A549 treated with ZK216348 at 1 μM for 4 hours (cell line): Measurements from ENCODE around the gene ECM1. TPM values are rescaled to one million over a fixed set of nuclear protein-coding genes. Genes with fewer than 3 reads are reported as not detected.

Source experiments
- total RNA-seq: library from RNA; stranded (reverse); fragments of 200-300 nt; extraction: Qiagen RNA extraction; gene quantifications from 5 replicates; pipeline ENCODE4 v1.2.3, GENCODE V29; 2022; ENCODE audit warnings: low read depth

ECM1 gene
- 1.7 to 2.1 TPM (median 1.8 TPM) in 5 replicates for total RNA-seq

GRCh38 chr1:150507912-150508864 lies at the start of gene ECM1:
Gene ECM1, plus strand, starts transcription at chr1:150508109. Its CDS starts 101 bp downstream, at chr1:150508210.

GRCh38 chr1:150486966-150487762 lies 20.7 kb upstream of the ECM1 start, which contains the start of gene TARS2:
Gene TARS2, plus strand, starts transcription at chr1:150487419. Its CDS starts 32 bp downstream, at chr1:150487451.

GRCh38 chr1:150515328-150516049 lies 7.6 kb downstream of the ECM1 start, which contains the start of gene FALEC:
Gene FALEC, plus strand, starts transcription at chr1:150515752.

GRCh38 chr1:150548632-150549495 lies 41.0 kb downstream of the ECM1 start, which contains the start of gene ADAMTSL4:
Gene ADAMTSL4, plus strand, starts transcription at chr1:150549408. Its CDS starts 2,881 bp downstream, at chr1:150552289.

Other genes starting within 250 kb of the ECM1 start
- gene APH1A, start 239.1 kb upstream of the ECM1 start, total RNA-seq: 105 to 151 TPM (median 138 TPM) in 5 replicates
- 0.20 to 0.79 TPM (median 0.38 TPM) in 4 of 5 replicates, not detected in the other for gene C1orf54, start 235.3 kb upstream of the ECM1 start, total RNA-seq
- 0.88 to 1.6 TPM (median 1.1 TPM) in 5 replicates for gene CIART, start 225.6 kb upstream of the ECM1 start, total RNA-seq
- gene MRPS21, start 214.2 kb upstream of the ECM1 start, total RNA-seq: 80.6 to 120 TPM (median 86.2 TPM) in 5 replicates
- gene PRPF3, start 186.6 kb upstream of the ECM1 start, total RNA-seq: 53.1 to 67.3 TPM (median 59.7 TPM) in 5 replicates
- gene RPRD2, start 144.0 kb upstream of the ECM1 start, total RNA-seq: 13.1 to 16.7 TPM (median 13.7 TPM) in 5 replicates
- 15.2 to 24.4 TPM (median 23.7 TPM) in 5 replicates for gene TARS2, start 20.7 kb upstream of the ECM1 start, total RNA-seq
- gene FALEC, start 7.6 kb downstream of the ECM1 start, total RNA-seq: not detected in 5 replicates
- gene ADAMTSL4, start 41.3 kb downstream of the ECM1 start, total RNA-seq: 2.2 to 6.3 TPM (median 4.8 TPM) in 5 replicates
- 150 to 264 TPM (median 227 TPM) in 5 replicates for gene MCL1, start 71.5 kb downstream of the ECM1 start, total RNA-seq
- gene ENSA, start 121.5 kb downstream of the ECM1 start, total RNA-seq: 133 to 165 TPM (median 137 TPM) in 5 replicates
- 11.1 to 18.8 TPM (median 17.4 TPM) in 5 replicates for gene GOLPH3L, start 189.0 kb downstream of the ECM1 start, total RNA-seq
- 5.2 to 10.7 TPM (median 7.7 TPM) in 5 replicates for gene HORMAD1, start 212.8 kb downstream of the ECM1 start, total RNA-seq